Cardiac septum (tissue), 1 donor: ENCODE measurements around the gene NFIC. TPM values are rescaled to one million over a fixed set of nuclear protein-coding genes. Genes with fewer than 3 reads are reported as not detected.
"Not testable (repeated sequence)": the region's sequence is repeated elsewhere in the genome, so short reads cannot be mapped to it uniquely, and the experiment has no call there.

Source experiments
- DNase-seq: peaks from one replicate; pipeline ENCODE4 v3.0.0-alpha.2; 2020; ENCODE audit warnings: low spot score
- intact Hi-C: fragments of 100-400 bp; cut with DNase I; formaldehyde crosslinking; loops from one replicate; pipeline ENCODE4 v1.14.0; 2022
- total RNA-seq: library from RNA; stranded (reverse); fragmentation: NEBNext Ultra II Directional; extraction: Animal tissue kit (Norgen Biotek cat#: 25700); gene quantifications from one replicate; pipeline ENCODE4 v1.2.1, GENCODE V29; 2021
- donor health status: DM: no; HTN: no; CAD: no.

Gene NFIC
- total RNA-seq, 1 donor from 2014 or later, result 178 TPM

DNA sequence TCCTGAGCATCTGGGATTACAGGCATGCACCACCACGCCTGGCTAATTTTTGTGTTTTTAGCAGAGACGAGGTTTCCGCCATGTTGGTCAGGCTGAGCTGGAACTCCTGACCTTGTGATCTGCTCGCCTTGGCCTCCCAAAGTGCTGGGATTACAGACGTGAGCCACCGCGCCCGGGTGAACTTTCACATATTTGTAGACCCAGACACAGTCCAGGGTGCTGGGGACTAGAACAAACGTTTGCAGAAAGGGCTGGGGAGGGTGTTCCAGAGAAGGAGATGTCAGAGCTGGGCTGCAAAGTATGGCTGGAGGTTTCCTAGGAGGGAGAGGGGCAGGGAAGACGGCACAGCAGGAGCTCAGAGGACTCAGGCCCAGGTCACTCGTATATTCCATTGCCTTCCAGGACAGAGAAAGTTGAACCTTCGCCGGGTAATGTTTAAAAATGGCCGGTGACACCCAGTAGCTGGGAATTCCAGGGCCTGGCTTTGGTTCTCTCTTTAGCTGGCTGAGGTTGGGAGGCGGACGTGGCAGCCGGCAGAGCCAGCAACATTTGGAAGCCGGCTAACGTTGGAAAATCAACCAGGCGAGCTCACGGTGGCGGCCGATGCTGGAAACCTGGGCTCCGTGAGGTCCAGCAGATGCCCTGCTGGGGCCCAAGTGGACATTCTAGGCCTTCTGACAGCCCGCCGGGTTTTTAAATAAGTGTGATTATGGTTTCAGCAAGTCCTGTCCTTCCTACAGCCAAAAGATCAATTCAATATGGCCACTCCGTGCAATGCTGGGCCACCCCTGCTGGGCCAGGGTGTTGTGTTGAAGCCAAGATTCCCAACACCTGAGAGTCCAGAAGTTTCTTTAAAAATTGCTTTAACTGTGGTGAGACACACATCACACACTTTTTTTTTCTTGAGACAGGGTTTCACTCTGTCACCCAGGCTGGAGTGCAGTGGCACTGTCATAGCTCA is 41.5 kb downstream of the NFIC start:
- intact Hi-C loops, result no loop called here
- no peak for DNase-seq

DNA sequence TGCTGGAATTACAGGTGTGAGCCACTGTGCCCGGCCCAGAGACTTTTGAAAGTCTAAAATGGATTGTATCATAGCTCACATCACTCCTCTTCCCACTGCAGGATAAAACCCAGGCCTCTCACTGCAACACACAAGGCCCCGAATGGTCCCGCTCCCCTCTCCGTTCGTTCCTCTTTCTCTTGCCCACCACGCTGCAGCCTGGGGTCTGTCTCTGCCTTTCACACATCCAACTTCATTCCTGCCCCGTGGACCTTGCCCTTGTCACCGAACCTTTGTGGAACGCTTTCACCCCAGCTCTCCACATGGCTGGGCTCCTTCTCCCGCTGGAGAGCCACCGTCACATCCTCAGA is 42.6 kb downstream of the NFIC start:
- intact Hi-C loops, result no loop called here
- DNase-seq, result no peak

DNA sequence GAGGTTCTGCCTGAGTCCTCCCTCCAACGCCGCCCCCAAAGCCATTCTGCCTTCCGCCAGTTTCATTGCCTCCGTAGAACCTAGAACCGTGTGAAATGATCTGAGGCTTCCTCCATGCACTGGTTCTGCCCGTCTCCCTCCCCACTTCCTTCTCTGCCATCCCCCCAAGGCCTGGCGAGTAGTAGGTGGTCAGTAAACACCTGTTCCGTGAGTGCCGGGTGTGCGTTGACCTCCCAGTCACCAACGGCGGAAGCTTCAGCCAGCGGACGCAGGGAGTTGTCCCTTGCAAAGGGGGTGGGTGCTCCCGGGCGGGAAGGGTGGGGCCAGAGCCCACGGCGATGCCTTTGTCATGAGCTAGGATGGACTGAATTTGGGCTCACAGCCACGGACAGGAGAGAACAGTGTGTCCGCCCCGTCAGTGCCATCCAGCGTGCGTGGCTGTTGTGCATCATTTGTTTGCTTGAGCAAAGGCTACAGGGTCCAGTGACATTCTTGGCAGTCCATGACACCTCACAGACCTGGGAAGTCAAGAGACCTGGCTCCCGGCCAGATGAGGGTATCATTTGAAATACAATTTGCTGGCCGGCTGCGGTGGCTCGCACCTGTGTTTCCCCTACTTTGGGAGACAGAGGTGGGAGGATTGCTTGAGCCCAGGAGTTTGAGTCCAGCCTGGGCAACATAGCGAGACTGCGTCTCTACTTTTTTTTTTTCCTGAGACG is 43.1 kb downstream of the NFIC start:
- DNase-seq, result peak; percentile 90
- intact Hi-C loops, result no loop called here

DNA sequence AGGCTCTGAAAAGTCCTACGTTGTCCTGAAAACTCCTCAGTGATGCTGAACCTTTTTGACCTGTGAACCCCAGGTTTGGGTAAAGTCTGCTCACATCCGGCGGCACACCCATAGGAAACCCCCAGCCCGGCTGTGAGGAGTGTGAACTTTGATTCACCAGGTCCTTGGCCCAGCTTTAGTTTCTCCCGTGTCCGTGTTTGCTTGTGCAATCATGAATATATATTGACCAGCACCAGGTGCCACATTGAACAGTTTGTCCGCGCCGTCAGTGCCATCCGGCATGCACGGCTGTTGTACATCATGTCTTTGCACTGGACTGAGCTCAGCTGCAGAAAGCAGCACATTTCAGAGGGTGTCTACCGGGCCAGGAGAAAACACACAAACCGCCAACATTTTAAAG is 45.3 kb downstream of the NFIC start:
- intact Hi-C loops, result no loop called here
- DNase-seq, result no peak

DNA sequence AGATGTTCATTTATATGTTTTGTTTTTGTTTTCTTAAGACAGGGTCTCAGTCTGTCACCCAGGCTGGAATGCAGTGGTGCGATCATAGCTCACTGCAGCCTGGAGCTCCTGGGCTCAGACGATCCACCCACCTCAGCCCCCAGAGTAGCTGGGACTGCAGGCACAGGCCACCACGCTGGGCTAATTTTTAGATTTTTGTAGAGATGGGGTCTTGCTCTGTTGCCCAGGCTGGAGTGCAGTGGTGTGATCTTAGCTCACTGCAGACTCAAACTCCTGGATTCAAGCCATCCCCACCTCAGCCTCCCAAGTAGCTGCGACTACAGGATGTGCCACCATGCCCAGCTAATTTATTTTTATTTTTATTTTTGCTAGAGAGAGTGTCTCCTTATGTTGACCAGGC is 45.7 kb downstream of the NFIC start:
- DNase-seq, result no peak
- intact Hi-C loops, result no loop called here

DNA sequence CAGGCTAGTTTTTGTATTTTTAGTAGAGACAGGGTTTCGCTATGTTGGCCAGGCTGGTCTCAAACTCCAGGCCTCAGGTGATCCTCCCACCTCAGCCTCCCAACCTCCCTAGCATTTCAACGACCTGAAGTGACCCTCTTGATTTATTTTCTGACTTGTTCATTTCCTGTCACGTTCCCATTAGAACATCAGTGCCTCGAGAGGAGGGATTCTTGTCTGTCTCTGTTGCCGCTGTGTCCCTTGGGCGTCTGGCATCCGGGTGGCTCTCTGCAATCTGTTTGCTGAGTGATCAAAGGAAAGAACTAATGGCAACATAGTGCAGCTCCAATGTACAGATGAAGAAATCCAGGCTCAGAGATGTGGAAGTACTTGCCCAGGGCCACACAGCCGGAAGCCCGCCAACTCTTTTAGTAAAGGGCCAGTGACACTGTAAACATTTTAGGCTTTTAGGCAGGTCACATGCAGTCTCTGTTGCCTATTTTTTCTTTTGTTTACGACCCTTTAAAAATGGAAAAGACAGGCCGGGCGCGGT is 47.5 kb downstream of the NFIC start:
- intact Hi-C loops, result no loop called here

DNA sequence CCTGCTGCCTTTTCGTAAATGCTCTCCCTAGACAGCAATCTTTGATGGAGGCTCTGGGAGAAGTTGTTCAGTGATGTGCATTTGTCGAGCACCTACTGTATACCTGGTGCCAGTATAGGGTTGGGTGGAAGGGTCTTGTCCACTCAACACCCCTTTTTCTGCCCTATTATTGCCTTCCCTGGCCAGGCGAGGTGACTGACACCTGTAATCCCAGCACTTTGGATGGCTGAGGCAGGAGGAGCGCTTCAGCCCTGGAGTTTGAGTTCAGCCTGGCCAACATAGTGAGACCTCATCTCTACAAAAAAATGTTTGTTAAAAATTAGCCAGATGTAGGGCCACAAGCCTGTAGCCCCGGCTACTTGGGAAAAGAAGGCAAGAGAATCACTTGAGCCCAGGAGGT is 49.3 kb downstream of the NFIC start:
- DNase-seq, result no peak
- intact Hi-C loops, result no loop called here

More for the DNA sequence above, 47.5 kb downstream of the NFIC start:
- DNase-seq, result no peak

DNA sequence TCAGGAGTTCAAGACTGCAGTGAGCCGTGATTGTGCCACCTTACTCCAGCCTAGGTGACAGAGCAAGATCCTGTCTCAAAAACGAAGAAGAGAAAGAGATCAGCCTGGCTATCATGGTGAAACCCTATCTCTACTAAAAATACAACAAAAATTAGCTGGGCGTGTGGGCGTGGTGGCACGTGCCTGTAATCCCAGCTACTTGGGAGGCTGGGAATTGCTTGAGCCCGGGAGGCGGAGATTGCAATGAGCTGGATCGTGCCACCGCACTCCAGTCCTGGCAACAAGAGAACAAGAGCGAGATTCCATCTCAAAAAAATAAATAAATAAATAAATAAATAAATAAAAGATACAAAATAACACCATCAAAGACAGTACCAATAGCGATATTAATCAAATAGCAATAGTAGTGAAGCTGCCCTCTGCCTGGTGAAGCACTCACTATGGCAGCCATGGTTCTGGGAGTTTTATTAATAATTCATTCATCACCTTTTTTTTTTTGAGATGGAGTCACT is 53.9 kb downstream of the NFIC start:
- DNase-seq, result no peak

DNA sequence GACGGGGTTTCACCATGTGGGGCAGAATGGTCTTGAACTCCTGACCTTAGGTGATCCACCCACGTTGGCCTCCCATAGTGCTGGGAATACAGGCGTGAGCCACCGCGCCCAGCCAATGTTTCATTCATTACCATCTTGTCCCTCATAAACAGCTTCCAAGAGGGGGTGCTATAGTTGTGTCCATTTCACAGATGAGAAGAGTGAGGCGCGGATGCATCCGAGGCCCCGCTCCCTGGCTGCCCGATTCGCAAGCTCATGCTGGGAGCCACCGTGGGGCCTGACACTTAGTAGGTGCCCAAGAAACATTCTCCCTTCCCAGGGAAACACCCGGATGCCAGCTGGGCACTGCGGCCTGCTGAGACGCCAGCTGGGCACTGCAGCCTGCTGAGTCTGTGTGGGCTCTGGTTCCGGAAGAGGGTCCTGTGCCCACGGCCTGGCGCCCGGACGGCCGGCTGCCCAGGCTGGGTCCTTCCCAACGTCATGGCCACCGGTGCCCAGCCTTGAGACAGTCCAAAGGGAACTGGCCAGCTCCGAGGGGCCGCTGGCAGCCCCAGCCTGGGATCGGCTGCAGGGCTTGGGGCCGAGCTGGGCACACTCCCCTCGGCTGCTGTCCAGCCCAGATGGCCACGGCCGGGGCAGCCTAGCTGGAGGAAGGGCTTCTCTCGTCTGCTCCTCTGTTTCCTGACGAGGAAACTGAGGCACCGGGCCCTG is 54.7 kb downstream of the NFIC start:
- intact Hi-C loops, result no loop called here

More for the DNA sequence above, 53.9 kb downstream of the NFIC start:
- intact Hi-C loops, result no loop called here

DNA sequence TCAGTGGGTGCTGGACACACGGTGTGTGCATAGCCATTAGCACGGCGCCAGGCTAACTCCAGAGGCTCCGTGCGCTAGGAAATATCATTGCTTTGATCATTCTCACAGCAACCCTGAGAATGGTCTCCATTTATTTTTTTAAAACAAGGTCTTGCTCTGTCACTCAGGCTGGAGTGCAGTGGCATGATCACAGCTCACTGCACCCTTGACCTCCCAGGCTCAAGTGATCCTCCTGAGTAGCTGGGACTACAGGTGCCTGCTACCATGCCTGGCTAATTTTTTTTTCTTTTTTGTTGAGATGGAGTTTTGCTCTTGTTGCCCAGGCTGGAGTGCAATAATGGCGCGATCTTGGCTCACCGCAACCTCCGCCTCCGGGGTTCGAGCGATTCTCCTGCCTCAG is 55.3 kb downstream of the NFIC start:
- DNase-seq, intact Hi-C loops: not testable (repeated sequence)

More for the DNA sequence above, 54.7 kb downstream of the NFIC start:
- DNase-seq, result no peak

DNA sequence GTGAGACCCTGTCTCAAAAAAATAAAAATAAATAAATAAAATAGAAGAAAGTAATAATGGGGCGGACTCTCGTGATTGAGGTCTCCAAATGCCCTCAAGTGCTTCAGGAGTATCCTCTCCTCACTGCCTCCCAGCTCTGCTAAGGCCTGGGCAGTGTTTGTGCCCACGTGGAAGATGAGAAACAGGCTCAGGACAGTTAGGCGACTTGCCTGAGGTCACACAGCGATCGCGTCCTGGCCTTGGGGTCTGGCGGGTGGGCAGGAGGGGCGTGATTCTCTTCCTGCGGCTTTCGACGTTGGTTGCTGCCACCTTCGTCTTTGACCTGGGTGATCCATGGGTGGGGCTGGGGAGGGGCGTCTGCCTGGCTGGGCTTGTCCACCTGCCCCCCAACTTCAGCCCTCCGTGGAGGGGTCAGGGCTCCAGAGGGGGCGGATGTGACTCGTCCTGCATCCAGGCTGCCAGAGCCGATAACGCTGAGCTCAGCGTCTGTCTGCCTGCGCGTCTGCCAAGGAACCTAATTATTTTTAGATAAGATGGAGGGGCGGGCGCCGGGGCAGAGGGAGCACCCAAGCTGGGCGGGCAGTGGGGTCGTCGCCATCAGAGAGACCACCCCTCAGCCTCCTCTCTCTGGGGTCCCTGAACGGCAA is 56.9 kb downstream of the NFIC start:
- DNase-seq, result no peak
- intact Hi-C loops, result no loop called here

DNA sequence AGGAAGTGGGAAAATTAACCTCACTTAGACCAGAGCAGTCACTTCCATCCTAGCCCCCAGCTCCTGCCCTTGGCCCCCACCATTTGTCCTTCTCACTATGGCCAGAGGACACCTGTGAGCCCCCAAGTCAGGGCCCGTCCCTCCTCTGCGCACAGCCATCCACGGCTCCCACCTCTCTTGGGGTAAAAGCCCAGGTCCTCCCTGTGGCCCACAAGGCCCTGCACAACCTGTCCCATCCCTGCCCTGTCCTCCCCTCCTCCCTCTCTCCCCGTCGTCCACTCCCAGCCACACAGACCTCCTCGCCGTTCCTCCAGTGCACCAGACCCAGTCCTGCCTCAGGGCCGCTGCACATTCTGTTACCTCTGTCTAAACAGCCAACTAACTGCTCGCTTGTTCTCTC is 60.0 kb downstream of the NFIC start:
- DNase-seq, result no peak
- intact Hi-C loops, result no loop called here

DNA sequence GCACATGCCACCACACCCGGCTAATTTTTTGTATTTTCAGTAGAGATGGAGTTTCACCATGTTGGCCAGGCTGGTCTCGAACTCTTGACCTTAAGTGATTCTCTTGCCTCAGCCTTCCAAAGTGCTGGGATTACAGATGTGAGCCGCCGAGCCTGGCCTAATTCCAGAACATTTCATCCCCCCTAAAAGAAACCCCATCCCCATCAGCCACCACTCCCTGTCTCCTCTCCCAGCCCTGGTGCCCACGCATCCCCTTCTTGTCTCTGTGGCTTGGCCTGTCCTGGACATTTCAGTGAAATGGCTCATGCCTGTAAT is 63.9 kb downstream of the NFIC start:
- intact Hi-C loops, result loop anchor here (5.0 to 10.0 kb wide), 2 partner anchors 42 to 246 kb away; partner anchors contain the start of gene NCLN
- not testable (repeated sequence) for DNase-seq

DNA sequence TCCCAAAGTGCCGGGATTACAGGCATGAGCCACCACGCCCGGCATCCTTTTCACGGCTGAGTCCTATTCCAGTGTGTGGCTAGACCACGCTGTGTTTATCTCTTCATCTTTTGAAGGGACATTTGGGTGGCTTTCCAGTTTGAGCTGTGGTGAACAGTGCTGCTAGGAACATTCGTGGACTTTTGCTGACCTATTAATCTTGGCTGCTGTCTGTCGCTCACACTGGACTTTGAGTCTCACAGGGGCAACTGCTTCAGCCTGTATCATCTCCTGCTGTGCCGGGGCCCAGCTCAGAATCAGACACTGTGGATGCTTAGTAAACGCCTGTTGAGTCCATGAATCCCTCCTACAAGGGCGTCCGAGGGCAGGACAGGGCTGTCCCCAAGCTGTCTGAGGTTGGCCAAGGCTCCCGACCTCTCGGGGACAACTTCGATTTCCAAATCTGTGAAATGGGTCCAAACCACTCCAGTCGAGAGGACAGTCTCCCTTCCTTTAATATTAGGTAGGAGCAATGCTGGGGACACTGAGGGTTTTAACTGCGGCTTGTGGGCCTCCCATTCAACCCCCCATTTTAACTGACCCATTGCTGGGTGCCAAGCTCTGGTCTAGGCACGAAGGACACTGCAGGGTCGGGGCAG is 65.5 kb downstream of the NFIC start:
- DNase-seq, result no peak
- intact Hi-C loops, result loop anchor here (5.0 to 10.0 kb wide), 2 partner anchors 40 to 247 kb away; partner anchors contain the start of gene NCLN

DNA sequence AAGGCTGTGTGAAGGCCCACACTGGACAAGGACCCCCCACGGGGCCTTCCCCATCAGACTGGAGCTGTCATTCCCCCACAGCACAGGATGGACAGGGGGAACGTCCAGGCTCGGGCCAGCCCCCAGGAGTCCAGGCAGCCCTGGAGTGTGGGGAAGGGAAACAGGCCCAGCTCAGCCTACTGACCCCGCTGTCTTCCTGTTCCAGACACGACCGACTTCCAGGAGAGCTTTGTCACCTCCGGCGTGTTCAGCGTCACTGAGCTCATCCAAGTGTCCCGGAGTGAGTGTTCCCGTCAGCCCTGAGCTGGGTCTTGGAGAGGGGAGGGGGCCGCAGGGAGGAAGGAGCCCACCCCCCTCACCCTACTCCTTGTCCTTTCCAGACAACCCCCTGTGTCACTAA is 66.9 kb downstream of the NFIC start:
- no peak for DNase-seq
- intact Hi-C loops, result loop anchor here (5.0 to 10.0 kb wide), 2 partner anchors 39 to 249 kb away; partner anchors contain the start of gene NCLN

DNA sequence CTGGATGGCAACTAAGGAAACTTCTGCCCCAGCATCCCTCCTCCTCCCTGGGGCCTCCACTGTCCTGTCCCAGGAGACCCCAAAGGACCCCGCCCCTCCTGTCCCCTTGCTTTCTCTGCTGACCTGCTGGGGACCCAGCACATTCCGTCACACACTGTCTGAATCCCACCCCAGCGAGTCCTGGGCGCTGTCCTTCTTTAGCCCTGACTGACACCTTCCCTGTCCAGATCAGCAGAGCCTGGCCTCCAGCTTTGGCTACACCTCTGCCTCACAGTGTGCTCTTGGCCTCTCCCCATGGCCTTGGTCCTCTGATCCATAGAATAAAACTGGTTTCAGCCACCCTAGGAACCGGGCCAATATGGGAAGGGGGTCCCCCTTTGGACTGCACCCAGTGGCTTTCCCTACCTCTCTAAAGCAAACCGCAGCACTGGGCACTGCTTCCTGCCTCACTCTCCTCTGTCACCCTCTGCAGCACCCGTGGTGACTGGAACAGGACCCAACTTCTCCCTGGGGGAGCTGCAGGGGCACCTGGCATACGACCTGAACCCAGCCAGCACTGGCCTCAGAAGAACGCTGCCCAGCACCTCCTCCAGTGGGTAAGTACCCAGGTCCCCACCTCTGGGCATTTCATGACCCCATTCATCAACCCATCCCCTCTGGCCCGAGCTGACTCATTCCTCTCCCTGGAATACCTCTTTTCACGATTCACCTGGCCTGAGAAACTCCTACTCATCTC is 67.6 kb downstream of the NFIC start:
- no peak for DNase-seq
- intact Hi-C loops, result loop anchor here (5.0 to 10.0 kb wide), 2 partner anchors 38 to 249 kb away; partner anchors contain the start of gene NCLN

DNA sequence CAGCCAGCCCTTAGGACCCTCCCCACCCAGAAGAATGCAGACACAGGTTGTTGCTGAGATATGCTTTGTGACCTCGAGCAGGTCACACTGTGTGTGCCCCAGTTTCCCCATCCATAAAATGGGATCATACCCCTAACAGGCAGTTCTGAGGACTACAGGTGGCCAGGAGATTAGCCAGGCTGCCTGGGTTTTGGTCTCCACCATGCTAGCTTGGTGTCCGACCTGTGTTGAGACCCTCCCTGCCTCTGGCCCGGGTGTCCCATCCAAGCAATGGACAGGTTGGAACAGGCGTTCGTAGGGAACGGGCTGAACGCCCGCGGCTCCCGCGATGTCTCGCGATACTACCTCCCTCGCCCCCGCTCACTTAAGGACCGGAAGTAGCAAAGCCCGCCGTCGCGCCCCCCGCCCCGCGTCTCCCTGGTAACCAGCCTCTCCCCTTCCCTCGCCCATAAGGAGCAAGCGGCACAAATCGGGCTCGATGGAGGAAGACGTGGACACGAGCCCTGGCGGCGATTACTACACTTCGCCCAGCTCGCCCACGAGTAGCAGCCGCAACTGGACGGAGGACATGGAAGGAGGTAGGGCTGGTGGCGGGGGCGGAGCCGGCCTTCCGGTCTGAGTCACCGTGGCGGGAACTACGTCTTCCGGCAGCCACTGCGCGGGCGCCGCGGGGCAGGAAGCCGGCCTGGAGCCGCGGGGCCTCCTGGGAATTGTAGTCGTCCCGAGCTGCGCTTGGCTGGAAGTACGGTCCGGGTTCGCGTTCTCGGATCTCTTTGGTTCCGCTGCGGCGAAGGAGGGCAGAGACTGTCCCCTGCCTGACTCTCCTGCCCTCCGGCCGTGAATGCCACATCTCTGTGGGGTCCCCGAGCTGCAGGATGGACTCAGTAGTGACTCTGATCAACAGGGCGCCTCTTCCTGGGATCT is 68.5 kb downstream of the NFIC start:
- intact Hi-C loops, result loop anchor here (5.0 to 10.0 kb wide), 2 partner anchors 37 to 250 kb away; partner anchors contain the start of gene NCLN
- DNase-seq, result peak; percentile 98
